ENCODE measurements around the gene SNX19. TPM values are rescaled to one million over a fixed set of nuclear protein-coding genes. Genes with fewer than 3 reads are reported as not detected.

SNX19 gene
- total RNA-seq, 1 donor from 2014 or later: 137 TPM

GRCh38 chr11:130832566-130833425 lies 83.5 kb downstream of the SNX19 start:
- intact Hi-C loops (cut with DNase I): no loop called here
- H3K27ac ChIP-seq: no peak overlapping the region
- no peak for DNase-seq (ENCODE audit: low spot score in 2 of 2)
- TF ChIP-seq, protein P1, sequence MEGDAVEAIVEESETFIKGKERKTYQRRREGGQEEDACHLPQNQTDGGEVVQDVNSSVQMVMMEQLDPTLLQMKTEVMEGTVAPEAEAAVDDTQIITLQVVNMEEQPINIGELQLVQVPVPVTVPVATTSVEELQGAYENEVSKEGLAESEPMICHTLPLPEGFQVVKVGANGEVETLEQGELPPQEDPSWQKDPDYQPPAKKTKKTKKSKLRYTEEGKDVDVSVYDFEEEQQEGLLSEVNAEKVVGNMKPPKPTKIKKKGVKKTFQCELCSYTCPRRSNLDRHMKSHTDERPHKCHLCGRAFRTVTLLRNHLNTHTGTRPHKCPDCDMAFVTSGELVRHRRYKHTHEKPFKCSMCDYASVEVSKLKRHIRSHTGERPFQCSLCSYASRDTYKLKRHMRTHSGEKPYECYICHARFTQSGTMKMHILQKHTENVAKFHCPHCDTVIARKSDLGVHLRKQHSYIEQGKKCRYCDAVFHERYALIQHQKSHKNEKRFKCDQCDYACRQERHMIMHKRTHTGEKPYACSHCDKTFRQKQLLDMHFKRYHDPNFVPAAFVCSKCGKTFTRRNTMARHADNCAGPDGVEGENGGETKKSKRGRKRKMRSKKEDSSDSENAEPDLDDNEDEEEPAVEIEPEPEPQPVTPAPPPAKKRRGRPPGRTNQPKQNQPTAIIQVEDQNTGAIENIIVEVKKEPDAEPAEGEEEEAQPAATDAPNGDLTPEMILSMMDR (IDR thresholded peaks at IDR 0.05): no peak
- peaks cover 4 to 14% of the 10 kb centered on the region in 2 donors for H3K9me3 ChIP-seq
- no peaks in the 10 kb centered on the region for H3K27me3 ChIP-seq
- H3K36me3 ChIP-seq: no peaks in the 10 kb centered on the region
- no peak overlapping the region for H3K4me3 ChIP-seq
- H3K4me1 ChIP-seq: peaks cover 6 to 26% of the 10 kb centered on the region in 2 donors

DNA sequence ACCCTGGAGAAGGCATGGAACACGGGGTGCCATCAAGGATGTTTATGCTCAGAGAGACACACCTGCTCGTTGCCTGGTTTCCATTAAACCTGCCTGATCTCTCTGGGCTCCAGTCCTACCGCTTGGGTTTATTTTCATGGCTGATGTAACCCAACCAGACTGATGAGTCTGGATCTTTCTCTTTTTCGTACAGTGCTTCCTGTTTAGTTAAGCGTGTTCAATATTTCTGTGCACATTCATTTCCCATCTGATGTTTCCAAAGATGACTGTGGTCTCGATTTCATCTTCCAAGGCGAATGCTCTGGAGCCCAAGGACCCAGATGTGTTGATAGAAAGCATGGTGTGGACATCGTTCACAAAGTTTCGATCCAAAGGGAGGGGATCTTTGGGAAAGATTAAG lies 84.3 kb downstream of the SNX19 start:
- intact Hi-C loops (cut with DNase I): no loop called here
- H3K4me1 ChIP-seq: peaks cover 10 to 29% of the 10 kb centered on the region in 2 donors
- no peaks in the 10 kb centered on the region for H3K27me3 ChIP-seq
- TF ChIP-seq, protein P1 (IDR thresholded peaks at IDR 0.05): no peak
- H3K4me3 ChIP-seq: no peak overlapping the region
- H3K9me3 ChIP-seq: peaks cover 0 to 6% of the 10 kb centered on the region in 2 donors
- H3K27ac ChIP-seq: no peak overlapping the region
- DNase-seq (ENCODE audit: low spot score in 2 of 2): no peak
- no peaks in the 10 kb centered on the region for H3K36me3 ChIP-seq

DNA sequence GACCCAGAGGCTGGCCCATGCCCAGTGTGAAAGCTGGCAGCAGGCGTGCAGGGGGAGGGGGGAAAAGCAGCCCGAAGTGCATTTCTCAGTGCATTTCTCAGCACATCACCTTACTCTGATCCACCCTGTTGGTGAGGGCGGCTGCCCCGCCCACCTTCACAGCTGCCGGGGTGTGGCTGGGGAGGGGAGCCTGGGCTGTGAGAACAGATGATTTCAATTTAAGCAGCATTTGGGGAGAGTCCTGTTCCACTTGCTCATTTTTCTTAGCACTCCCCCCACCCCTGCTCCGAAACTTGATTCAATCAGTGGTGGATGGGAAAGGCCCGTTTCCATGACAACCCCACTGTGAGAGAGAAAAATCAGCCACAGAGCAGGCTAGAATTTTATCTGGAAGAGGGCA lies 84.8 kb downstream of the SNX19 start:
- no peaks in the 10 kb centered on the region for H3K27me3 ChIP-seq
- no peak overlapping the region for H3K4me3 ChIP-seq
- H3K27ac ChIP-seq: no peak overlapping the region
- peaks cover 0 to 2% of the 10 kb centered on the region in 2 donors for H3K9me3 ChIP-seq
- H3K36me3 ChIP-seq: no peaks in the 10 kb centered on the region
- peaks cover 10 to 30% of the 10 kb centered on the region in 2 donors for H3K4me1 ChIP-seq
- no peak for DNase-seq (ENCODE audit: low spot score in 2 of 2)
- intact Hi-C loops (cut with DNase I): no loop called here
- TF ChIP-seq, protein P1 (IDR thresholded peaks at IDR 0.05): no peak

GRCh38 chr11:130830566-130830965 lies 85.7 kb downstream of the SNX19 start:
- DNase-seq (ENCODE audit: low spot score in 2 of 2): no peak
- Histone ChIP-seq H3K27me3 (no peaks in the 10 kb centered on the region), H3K36me3 (no peaks in the 10 kb centered on the region), H3K4me1 (peaks cover 10 to 30% of the 10 kb centered on the region in 2 donors), H3K9me3 (no peaks in the 10 kb centered on the region), H3K27ac (no peak overlapping the region), H3K4me3 (no peak overlapping the region)
- TF ChIP-seq, protein P1 (IDR thresholded peaks at IDR 0.05): no peak
- intact Hi-C loops (cut with DNase I): no loop called here

DNA sequence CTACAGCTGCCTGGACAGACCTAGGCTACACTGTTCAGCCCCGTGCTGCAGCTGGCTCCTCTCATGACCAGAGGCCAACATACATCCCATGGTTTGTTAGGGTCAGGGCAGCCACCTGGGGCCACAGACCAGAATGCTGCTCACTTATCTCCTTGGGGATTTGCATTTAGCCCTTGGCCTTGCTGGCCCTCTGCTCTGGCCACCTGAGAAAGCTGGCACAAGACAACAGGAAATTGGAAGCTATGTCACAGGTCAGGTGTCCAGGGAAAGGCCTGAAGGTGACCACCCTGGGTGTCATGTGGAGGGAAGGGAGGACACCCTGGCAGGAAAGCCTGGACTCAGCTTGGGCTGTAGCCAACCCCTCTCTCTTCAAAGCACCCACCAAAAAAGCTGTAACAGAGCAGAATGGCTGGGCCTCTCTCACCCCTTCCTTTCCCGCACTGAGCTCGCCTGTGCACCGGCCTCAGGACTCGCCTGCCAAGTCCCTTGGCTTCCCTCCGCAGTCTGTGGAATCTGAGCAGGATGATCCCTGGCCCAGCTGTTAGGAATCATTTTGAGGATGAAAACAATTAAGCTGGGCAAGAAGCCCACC lies 86.3 kb downstream of the SNX19 start:
- TF ChIP-seq, protein P1 (IDR thresholded peaks at IDR 0.05): no peak
- H3K4me1 ChIP-seq: peaks cover 10 to 30% of the 10 kb centered on the region in 2 donors
- no peaks in the 10 kb centered on the region for H3K9me3 ChIP-seq
- intact Hi-C loops (cut with DNase I): loop anchor here (2.0 to 5.0 kb wide), 2 partner anchors 31 to 153 kb away; no protein-coding TSS in a partner anchor
- no peak overlapping the region for H3K4me3 ChIP-seq
- no peak for DNase-seq (ENCODE audit: low spot score in 2 of 2)
- no peaks in the 10 kb centered on the region for H3K27me3 ChIP-seq
- no peak overlapping the region for H3K27ac ChIP-seq
- H3K36me3 ChIP-seq: no peaks in the 10 kb centered on the region
